GM18873 (cell line): Measurements from ENCODE around the gene PSMB9.
A peak's percentile ranks its signal among the peaks of the same experiment; 100 is the strongest.

ENCODE experiments used
- ATAC-seq: cut with Tn5 transposase; IDR thresholded peaks from one replicate; pipeline ENCODE4 v1.9.1; 2021; ENCODE audit warnings: mild to moderate bottlenecking, moderate library complexity, moderate number of reproducible peaks; ENCODE audit not compliant: unreplicated experiment, low FRiP score

PSMB9 gene

GRCh38 chr6:32894085-32895005, 40.4 kb downstream of the PSMB9 start:
- ATAC-seq = peak; percentile 93

DNA sequence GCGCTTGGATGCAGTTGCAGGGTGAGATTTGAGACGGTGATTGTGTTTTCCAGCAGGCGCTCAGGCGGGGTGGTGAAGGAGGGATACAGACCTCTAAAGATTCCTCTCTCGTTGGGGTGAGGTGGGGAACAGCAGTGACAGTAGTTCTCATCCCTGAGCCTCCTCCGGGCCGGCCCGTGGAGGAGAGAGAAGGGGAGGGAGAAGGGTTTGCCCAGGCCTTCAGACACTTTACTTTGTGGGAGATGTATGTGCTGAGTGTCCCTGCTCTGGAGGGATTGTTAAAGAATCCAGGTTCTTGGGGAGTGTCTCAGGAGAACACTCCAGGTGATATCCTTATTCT, 41.0 kb downstream of the PSMB9 start:
- ATAC-seq = peak; percentile 5

GRCh38 chr6:32903952-32904351, 50.0 kb downstream of the PSMB9 start:
- no peak for ATAC-seq

DNA sequence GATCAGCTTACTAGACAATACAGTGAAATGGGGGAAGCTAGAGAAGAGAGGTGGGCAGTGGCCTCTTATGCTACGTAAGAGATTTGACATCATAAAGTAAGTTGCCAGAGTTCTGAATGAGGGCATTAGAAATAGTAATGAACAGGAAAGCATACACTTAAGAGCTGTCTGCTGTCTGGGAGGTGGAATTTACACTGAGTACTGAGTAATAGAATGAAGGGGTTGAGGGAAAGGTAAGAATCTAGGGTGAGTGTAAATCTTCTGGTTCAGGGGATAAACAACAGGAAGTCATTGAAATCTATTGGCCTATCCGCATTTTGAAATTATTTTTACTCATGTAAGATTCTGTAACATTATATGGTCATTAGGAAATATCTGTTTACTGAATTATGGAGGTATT, 51.1 kb downstream of the PSMB9 start:
- ATAC-seq = no peak

- ATAC-seq = no peak
Measured at GRCh38 chr6:32906539-32906938, 52.5 kb downstream of the PSMB9 start.

DNA sequence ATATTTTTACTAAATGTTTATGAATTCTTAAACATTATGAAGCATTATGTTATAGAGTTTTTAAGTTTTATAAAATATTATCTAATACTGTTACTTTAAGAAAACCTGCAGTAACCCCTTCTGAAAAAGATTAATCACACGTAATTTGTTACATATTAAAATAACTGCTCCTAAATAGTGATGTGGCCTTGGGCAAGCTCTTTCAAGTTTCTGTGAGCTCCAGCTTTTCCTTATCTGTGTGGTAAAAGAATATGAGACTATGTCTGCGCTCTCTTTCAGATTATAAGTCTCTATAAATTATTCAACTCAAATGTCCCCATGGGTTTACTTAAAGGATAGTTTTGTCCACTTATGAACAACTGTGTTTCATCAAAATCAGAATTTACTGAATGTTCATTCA, 54.9 kb downstream of the PSMB9 start:
- ATAC-seq = no peak
